Lung (tissue), 12 donors: Measurements from ENCODE around the gene BRME1. TPM values are rescaled to one million over a fixed set of nuclear protein-coding genes. Genes with fewer than 3 reads are reported as not detected.

Experiments used
- ATAC-seq: fragments of 200-7000 bp; cut with Tn5 transposase; one replicate; pipeline ENCODE4 v1.9.1; 2020; ENCODE audit warnings: moderate number of reproducible peaks; ENCODE audit not compliant: insufficient read depth, low FRiP score
- DNase-seq, 3 donors: peaks; one replicate each; pipeline ENCODE4 v3.0.0-alpha.2; 2013 to 2017
- H3K27ac ChIP-seq, 2 donors: one replicate each; pipeline ENCODE4 v1.5.1; 2013; ENCODE audit warnings: mild to moderate bottlenecking in 2 of 2, moderate library complexity in 2 of 2, control low read depth in 1 of 2, inconsistent platforms in 1 of 2, low read depth in 1 of 2, low read length in 1 of 2
- H3K27me3 ChIP-seq, 3 donors: one replicate each; pipeline ENCODE4 v1.5.1; 2013; ENCODE audit warnings: low read length in 2 of 3; ENCODE audit not compliant: control insufficient read depth in 3 of 3, insufficient read depth in 3 of 3
- H3K36me3 ChIP-seq, 4 donors: one replicate each; pipeline ENCODE4 v1.5.1; 2013; ENCODE audit warnings: low read length in 4 of 4, mild to moderate bottlenecking in 1 of 4, moderate library complexity in 1 of 4; ENCODE audit not compliant: control insufficient read depth in 4 of 4, insufficient read depth in 4 of 4
- H3K4me1 ChIP-seq, 5 donors: one replicate each; pipeline ENCODE4 v1.5.1; 2013; ENCODE audit warnings: low read length in 5 of 5, mild to moderate bottlenecking in 2 of 5, moderate library complexity in 1 of 5; ENCODE audit not compliant: control insufficient read depth in 5 of 5, insufficient read depth in 5 of 5
- H3K4me3 ChIP-seq: one replicate; pipeline ENCODE4 v1.5.1; 2013; ENCODE audit warnings: mild to moderate bottlenecking, control low read depth, moderate library complexity
- H3K9ac ChIP-seq, 2 donors: one replicate each; pipeline ENCODE4 v1.5.1; 2013; ENCODE audit warnings: low read length in 2 of 2, control low read depth in 1 of 2; ENCODE audit not compliant: insufficient read depth in 1 of 2
- H3K9me3 ChIP-seq, 4 donors: one replicate each; pipeline ENCODE4 v1.5.1; 2013; ENCODE audit warnings: low read length in 3 of 4, mild to moderate bottlenecking in 1 of 4, moderate library complexity in 1 of 4; ENCODE audit not compliant: control insufficient read depth in 4 of 4, insufficient read depth in 3 of 4
- CTCF ChIP-seq: IDR thresholded peaks from 2 replicates; pipeline ENCODE4 v1.5.1; 2012; ENCODE audit warnings: mild to moderate bottlenecking; ENCODE audit errors: control extremely low read depth, extremely low read depth
- WGBS, 2 donors: extraction: QIAGEN DNeasy Blood & Tissue Kit; methylation state at CpG; one replicate each; pipeline ENCODE4 v1.1.7; 2013; 5-methylcytosine and 5-hydroxymethylcytosine counted together
- polyA plus RNA-seq, 2 donors: library from polyadenylated mRNA; stranded (reverse); fragments of 200-250 nt; gene quantifications; one replicate each; pipeline ENCODE4 v1.2.1, GENCODE V29; 2013
- total RNA-seq, 2 donors: library from RNA; depleted of rRNA in 1 of 2; stranded (reverse); fragments of >200 nt in 1 of 2; gene quantifications; one replicate each; pipeline ENCODE4 v1.2.1, GENCODE V29; 2014 to 2021
- donor health status: control.
- donor health status: control.
- donor health status: Bipolar disorder and iron deficiency.
- donor health status: healthy.
- donor health status: DM: yes; HTN: yes; CAD: no.

BRME1 gene
- total and polyA plus RNA-seq, 4 donors = 1.3 to 3.2 (median 2.9) TPM

GRCh38 chr19:13882836-13883235 is 23.1 kb downstream of the BRME1 start:
- Histone ChIP-seq H3K36me3 (no peaks in the 10 kb centered on the region), H3K4me3 (no peak overlapping the region), H3K4me1 (peaks cover 0 to 29% (median 10%) of the 10 kb centered on the region in 5 donors), H3K27ac (no peak overlapping the region), H3K9me3 (no peaks in the 10 kb centered on the region), H3K9ac (no peak overlapping the region), H3K27me3 (no peaks in the 10 kb centered on the region)
- WGBS, 2 donors = 89 to 91% methylated on average over 12 of the region's 12 CpGs
- ATAC-seq (no peak), DNase-seq (no peak)
- TF ChIP-seq CTCF = no peak

GRCh38 chr19:13882419-13882795 is 23.5 kb downstream of the BRME1 start:
- H3K27me3 ChIP-seq = no peaks in the 10 kb centered on the region
- ATAC-seq (no peak), DNase-seq (no peak)
- no peak for TF ChIP-seq CTCF
- H3K9ac ChIP-seq = no peak overlapping the region
- no peaks in the 10 kb centered on the region for H3K36me3 ChIP-seq
- no peak overlapping the region for H3K4me3 ChIP-seq
- 77 to 81% methylated on average over 5 of the region's 5 CpGs for WGBS, 2 donors
- H3K4me1 ChIP-seq = peaks cover 0 to 29% (median 10%) of the 10 kb centered on the region in 5 donors
- no peaks in the 10 kb centered on the region for H3K9me3 ChIP-seq
- H3K27ac ChIP-seq = no peak overlapping the region

GRCh38 chr19:13881692-13882418 is 24.1 kb downstream of the BRME1 start:
- Histone ChIP-seq H3K9ac (peak overlapping the region in 1 of 2 donors; percentile 32), H3K4me3 (no peak overlapping the region), H3K9me3 (no peaks in the 10 kb centered on the region), H3K27ac (peak overlapping the region in 1 of 2 donors; percentile 36), H3K36me3 (no peaks in the 10 kb centered on the region), H3K27me3 (no peaks in the 10 kb centered on the region), H3K4me1 (peaks cover 0 to 29% (median 10%) of the 10 kb centered on the region in 5 donors)
- DNase-seq (peak in 1 of 3 donors; percentile 23), ATAC-seq (no peak)
- WGBS, 2 donors = 23 to 43% methylated on average over 17 of the region's 17 CpGs
- TF ChIP-seq CTCF = no peak
